HG03575 (cell line): Measurements from ENCODE around the gene MST1R.
"Not testable (repeated sequence)": the region's sequence is repeated elsewhere in the genome, so short reads cannot be mapped to it uniquely, and the experiment has no call there.

Source experiments
- ATAC-seq: cut with Tn5 transposase; IDR thresholded peaks from one replicate; pipeline ENCODE4 v1.9.1; 2021; ENCODE audit not compliant: unreplicated experiment, insufficient number of reproducible peaks, low FRiP score; ENCODE audit errors: extremely low read depth

Gene MST1R

GRCh38 chr3:49914906-49915305 is 11.2 kb upstream of the MST1R start:
- no peak for ATAC-seq

GRCh38 chr3:49912881-49913281 is 9.2 kb upstream of the MST1R start:
- no peak for ATAC-seq

GRCh38 chr3:49911611-49912010 is 7.9 kb upstream of the MST1R start:
- no peak for ATAC-seq

- no peak for ATAC-seq
Measured at GRCh38 chr3:49911124-49911420, 7.4 kb upstream of the MST1R start.

GRCh38 chr3:49910409-49911123 is 6.9 kb upstream of the MST1R start:
- no peak for ATAC-seq

- no peak for ATAC-seq
Measured at GRCh38 chr3:49908373-49909199, 4.9 kb upstream of the MST1R start.

- no peak for ATAC-seq
Measured at GRCh38 chr3:49906073-49906743, 2.5 kb upstream of the MST1R start.

- ATAC-seq: not testable (repeated sequence)
Measured at GRCh38 chr3:49904448-49904847, 775 bp upstream of the MST1R start.

- no peak for ATAC-seq
Measured at GRCh38 chr3:49902511-49903345, 945 bp downstream of the MST1R start.

- no peak for ATAC-seq
Measured at GRCh38 chr3:49901366-49902339, 2.0 kb downstream of the MST1R start.

- ATAC-seq: no peak
Measured at GRCh38 chr3:49900491-49901153, 3.1 kb downstream of the MST1R start.

- no peak for ATAC-seq
Measured at GRCh38 chr3:49899815-49900214, 3.9 kb downstream of the MST1R start.

- no peak for ATAC-seq
Measured at GRCh38 chr3:49898991-49899390, 4.7 kb downstream of the MST1R start.

GRCh38 chr3:49896345-49896744 is 7.3 kb downstream of the MST1R start:
- no peak for ATAC-seq

GRCh38 chr3:49895791-49896190 is 7.9 kb downstream of the MST1R start:
- ATAC-seq: no peak

GRCh38 chr3:49889296-49889695 is 14.4 kb downstream of the MST1R start:
- no peak for ATAC-seq

GRCh38 chr3:49886922-49887265 is 16.8 kb downstream of the MST1R start:
- no peak for ATAC-seq

GRCh38 chr3:49883998-49884397 is 19.7 kb downstream of the MST1R start:
- no peak for ATAC-seq
